Measurements from ENCODE around the gene TMEM87B. TPM values are rescaled to one million over a fixed set of nuclear protein-coding genes. Genes with fewer than 3 reads are reported as not detected.
"Not testable (repeated sequence)": the region's sequence is repeated elsewhere in the genome, so short reads cannot be mapped to it uniquely, and the experiment has no call there.

TMEM87B gene
- total and polyA plus RNA-seq, 8 donors, result 4.7 to 21.7 (median 11.6) TPM

GRCh38 chr2:112061299-112061698 lies 6.2 kb downstream of the TMEM87B start:
- Histone ChIP-seq H3K9me3 (no peaks in the 10 kb centered on the region), H3K27me3 (no peaks in the 10 kb centered on the region), H3K36me3 (peaks cover 0 to 12% (median 0%) of the 10 kb centered on the region in 3 donors), H3K4me1 (peaks cover 3 to 21% (median 20%) of the 10 kb centered on the region in 3 donors), H3K4me3 (no peak overlapping the region), H3K27ac (peak overlapping the region in 2 of 4 donors; percentile 10 to 47)
- TF ChIP-seq CTCF (IDR thresholded peaks at IDR 0.05), result no peak
- ATAC-seq (peak in 1 of 4 donors; percentile 47), DNase-seq (no peak), FAIRE-seq (no peak)
- WGBS, 2 donors, result 52 to 67% methylated on average over 1 of the region's 1 CpG
- intact Hi-C loops (cut with DNase I), result no loop called here

- peaks cover 0 to 13% (median 0%) of the 10 kb centered on the region in 3 donors for H3K36me3 ChIP-seq
- H3K9me3 ChIP-seq, result no peaks in the 10 kb centered on the region
- H3K4me1 ChIP-seq, result peaks cover 3 to 15% (median 14%) of the 10 kb centered on the region in 3 donors
- intact Hi-C loops (cut with DNase I), result no loop called here
- TF ChIP-seq CTCF (IDR thresholded peaks at IDR 0.05), result no peak
- no peak for DNase-seq
- peak overlapping the region in 2 of 4 donors; percentile 10 to 47 for H3K27ac ChIP-seq
- no peaks in the 10 kb centered on the region for H3K27me3 ChIP-seq
- ATAC-seq, result no peak
- 85 to 90% methylated on average over 2 of the region's 2 CpGs for WGBS, 2 donors
- FAIRE-seq, result no peak
- no peak overlapping the region for H3K4me3 ChIP-seq
These were observed 6.8 kb downstream of the TMEM87B start for GRCh38 chr2:112061840-112062239.

- Histone ChIP-seq H3K27me3 (no peaks in the 10 kb centered on the region), H3K4me3 (no peak overlapping the region), H3K9me3 (no peaks in the 10 kb centered on the region), H3K36me3 (peaks cover 0 to 19% (median 0%) of the 10 kb centered on the region in 3 donors), H3K4me1 (peaks cover 3 to 14% (median 11%) of the 10 kb centered on the region in 3 donors), H3K27ac (no peak overlapping the region)
- intact Hi-C loops (cut with DNase I), result no loop called here
- no peak for ATAC-seq
- TF ChIP-seq CTCF (IDR thresholded peaks at IDR 0.05), result no peak
- no peak for FAIRE-seq
- DNase-seq, result no peak
- 98 to 100% methylated on average over 1 of the region's 1 CpG for WGBS, 2 donors
These were observed 7.8 kb downstream of the TMEM87B start for GRCh38 chr2:112062894-112063293.

- Histone ChIP-seq H3K27me3 (no peaks in the 10 kb centered on the region), H3K4me3 (no peak overlapping the region), H3K9me3 (no peaks in the 10 kb centered on the region), H3K36me3 (peaks cover 0 to 37% (median 0%) of the 10 kb centered on the region in 3 donors), H3K27ac (no peak overlapping the region), H3K4me1 (peaks cover 3 to 14% (median 11%) of the 10 kb centered on the region in 3 donors)
- FAIRE-seq (no peak), DNase-seq (no peak), ATAC-seq (no peak)
- intact Hi-C loops (cut with DNase I), result no loop called here
- 69 to 97% methylated on average over 5 of the region's 5 CpGs for WGBS, 2 donors
- TF ChIP-seq CTCF (IDR thresholded peaks at IDR 0.05), result no peak
These were observed 10.4 kb downstream of the TMEM87B start for GRCh38 chr2:112065486-112065885.

GRCh38 chr2:112065966-112066365 lies 10.9 kb downstream of the TMEM87B start:
- no peak for ATAC-seq
- TF ChIP-seq CTCF (IDR thresholded peaks at IDR 0.05), result no peak
- DNase-seq, result no peak
- intact Hi-C loops (cut with DNase I), result no loop called here
- no peak overlapping the region for H3K27ac ChIP-seq
- no peak overlapping the region for H3K4me3 ChIP-seq
- H3K4me1 ChIP-seq, result peaks cover 3 to 12% (median 10%) of the 10 kb centered on the region in 3 donors
- H3K27me3 ChIP-seq, result no peaks in the 10 kb centered on the region
- no peak for FAIRE-seq
- peaks cover 0 to 37% (median 0%) of the 10 kb centered on the region in 3 donors for H3K36me3 ChIP-seq
- H3K9me3 ChIP-seq, result no peaks in the 10 kb centered on the region
- 36 to 40% methylated on average over 1 of the region's 1 CpG for WGBS, 2 donors

DNA sequence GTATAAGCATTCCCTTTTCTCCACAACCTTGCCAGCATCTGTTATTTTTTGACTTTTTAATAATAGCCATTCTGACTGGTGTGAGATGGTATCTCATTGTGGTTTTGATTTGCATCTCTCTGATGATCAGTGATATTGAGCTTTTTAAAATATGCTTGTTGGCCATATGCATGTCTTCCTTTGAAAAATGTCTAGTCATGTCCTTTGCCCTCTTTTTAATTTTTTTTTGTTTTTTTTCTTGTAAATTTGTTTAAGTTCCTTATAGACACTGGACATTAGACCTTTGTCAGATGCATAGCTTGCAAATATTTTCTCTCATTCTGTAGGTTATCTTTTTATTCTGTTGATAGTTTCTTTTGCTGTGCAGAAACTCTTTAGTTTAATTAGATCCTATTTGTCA lies 14.7 kb downstream of the TMEM87B start:
- H3K9me3 ChIP-seq; intact Hi-C loops (cut with DNase I); H3K27ac ChIP-seq; H3K4me3 ChIP-seq; FAIRE-seq; H3K4me1 ChIP-seq; ATAC-seq; H3K27me3 ChIP-seq; DNase-seq: not testable (repeated sequence)
- H3K36me3 ChIP-seq, result peaks cover 0 to 42% (median 0%) of the 10 kb centered on the region in 3 donors

All from pancreas (tissue), 10 donors.